ENCODE results near the gene MEPCE.

MEPCE gene

DNA sequence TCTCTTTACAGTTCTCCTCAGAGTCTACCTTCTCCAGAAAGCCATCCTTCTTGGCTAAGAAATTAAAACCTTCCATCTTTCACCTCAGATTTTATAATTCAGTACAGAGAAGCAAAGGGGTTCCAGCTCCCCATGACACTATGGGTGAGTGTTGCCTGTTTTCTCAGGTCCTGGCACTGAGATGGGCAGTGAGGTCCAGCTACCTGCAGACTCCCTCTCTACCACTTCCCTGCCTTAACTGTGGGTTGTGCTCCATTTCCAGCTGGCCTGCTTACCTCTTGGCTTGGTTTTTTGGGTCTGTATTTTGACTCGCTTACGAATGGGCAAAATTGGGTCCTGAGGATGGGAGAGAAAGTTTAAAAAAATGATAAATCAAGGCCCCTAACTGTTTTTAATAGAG lies 27.4 kb upstream of the MEPCE start:
- no peak for DNase-seq (ENCODE audit: extremely low read depth in 1 of 2, low read depth in 1 of 2)

DNA sequence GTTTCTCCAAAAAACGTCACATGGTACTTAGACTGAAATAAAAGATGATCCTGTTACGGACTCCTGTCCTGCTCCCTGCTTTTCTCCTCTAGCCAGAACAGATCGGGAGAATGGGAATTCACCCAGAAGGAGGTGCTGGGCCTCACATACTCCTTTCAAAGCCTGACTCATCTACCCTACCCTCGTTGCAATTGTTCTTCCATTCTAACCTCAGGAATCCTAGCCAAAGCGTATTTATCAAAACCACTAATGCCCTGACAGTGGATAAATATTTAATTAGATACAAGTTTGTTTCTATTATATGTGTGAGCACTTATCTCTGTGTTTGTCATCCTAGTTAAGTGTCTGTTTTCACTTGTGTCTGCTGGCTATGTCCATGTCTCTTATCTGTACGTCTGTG lies 22.9 kb upstream of the MEPCE start:
- DNase-seq (ENCODE audit: extremely low read depth in 1 of 2, low read depth in 1 of 2) = no peak

DNA sequence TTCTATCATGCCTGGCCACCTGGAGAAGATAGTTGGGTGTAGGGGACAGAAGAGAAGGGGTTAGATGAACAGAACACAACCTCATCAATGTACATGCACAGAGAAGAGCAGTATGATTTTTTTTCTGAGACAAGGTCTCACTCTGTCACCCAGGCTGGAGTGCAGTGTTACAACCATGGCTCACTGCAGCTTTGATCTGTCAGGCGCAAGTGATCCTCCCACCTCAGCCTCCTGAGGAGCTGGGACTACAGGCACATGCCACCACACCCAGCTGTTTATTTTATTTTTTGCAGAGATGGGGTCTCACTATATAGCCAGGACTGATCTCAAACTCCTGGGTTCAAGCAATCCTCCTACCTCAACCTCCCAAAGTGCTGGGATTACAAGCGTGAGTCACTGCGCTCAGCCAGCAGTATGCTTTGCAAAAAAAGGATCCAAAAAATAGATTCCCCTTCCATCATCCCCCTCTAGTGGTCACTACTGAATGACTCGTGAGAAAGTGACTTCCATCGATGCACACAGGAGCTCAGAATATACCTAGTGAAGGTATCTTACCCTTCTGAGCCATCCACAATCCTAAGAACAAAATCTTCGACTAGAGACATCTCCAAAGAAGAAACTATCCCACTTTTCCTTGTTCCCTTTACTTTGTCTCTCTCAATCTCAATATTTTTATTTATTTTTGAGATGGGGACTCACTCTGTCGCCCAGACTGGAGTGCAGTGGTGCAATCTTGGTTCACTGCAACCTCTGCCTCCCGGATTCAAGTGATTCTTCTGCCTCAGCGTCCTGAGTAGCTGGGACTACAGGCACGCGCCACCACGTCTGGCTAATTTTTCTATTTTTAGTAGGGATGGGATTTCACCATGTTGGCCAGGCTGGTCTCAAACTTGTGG lies 22.1 kb upstream of the MEPCE start:
- DNase-seq (ENCODE audit: extremely low read depth in 1 of 2, low read depth in 1 of 2) = no peak

DNA sequence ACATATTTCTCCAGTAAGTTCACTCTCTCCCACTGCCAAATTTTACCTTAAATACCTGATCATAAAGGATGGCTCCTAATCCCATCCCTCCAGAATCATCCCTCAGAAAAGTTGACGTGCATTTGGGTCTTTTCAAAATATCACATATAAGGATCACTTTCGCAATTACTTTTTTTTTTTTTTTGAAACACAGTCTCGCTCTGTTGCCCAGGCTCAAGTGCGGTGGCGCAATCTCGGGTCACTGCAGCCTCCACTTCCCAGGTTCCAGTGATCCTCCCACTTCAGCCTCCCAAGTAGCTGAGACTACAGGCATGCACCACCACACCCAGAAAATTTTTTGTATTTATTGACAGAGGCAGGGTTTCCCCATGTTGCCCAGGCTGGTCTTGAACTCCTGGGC lies 18.5 kb upstream of the MEPCE start:
- no peak for DNase-seq (ENCODE audit: extremely low read depth in 1 of 2, low read depth in 1 of 2)

DNA sequence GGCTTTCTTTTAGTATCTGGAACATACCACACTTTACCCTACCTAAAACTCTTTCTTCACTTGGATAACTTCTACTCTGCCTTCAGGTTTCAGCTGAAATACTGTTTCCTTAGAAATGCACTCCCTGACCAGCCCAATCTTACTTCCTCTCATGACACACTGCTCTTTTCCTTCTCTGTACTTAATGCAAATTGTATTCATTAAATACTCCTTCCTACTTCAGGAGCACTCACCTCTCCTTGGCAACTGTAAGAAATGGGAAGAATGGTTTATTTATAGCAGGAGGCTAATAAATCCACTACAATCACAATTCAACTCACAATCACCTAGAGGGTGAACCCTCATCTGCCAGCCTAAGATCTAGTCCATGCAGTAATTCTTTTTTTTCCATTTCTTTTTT lies 16.3 kb upstream of the MEPCE start:
- no peak for DNase-seq (ENCODE audit: extremely low read depth in 1 of 2, low read depth in 1 of 2)

DNA sequence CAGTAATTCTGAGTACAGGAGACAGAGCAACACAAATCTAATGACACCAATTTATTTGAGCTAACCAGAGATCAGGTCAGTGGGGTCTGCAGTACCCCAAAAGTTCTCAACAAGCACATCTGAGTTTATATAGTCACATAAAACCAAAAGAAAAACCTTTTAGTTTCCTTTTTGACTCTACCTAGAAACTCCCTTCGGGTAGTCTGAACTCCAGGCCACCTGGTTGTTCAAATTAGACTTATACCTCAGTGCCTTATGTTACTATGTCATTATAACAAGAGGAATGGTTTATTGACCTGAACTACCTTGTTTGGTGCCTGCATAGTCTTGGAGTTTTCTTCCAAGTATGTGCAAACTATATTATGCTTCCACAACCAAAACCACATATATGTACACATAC lies 15.7 kb upstream of the MEPCE start:
- DNase-seq (ENCODE audit: extremely low read depth in 1 of 2, low read depth in 1 of 2) = no peak

- DNase-seq (ENCODE audit: extremely low read depth in 1 of 2, low read depth in 1 of 2) = no peak
Observed at GRCh38 chr7:100415448-100415847, 14.2 kb upstream of the MEPCE start.

- no peak for DNase-seq (ENCODE audit: extremely low read depth in 1 of 2, low read depth in 1 of 2)
Observed at GRCh38 chr7:100418930-100419659, 10.5 kb upstream of the MEPCE start.

DNA sequence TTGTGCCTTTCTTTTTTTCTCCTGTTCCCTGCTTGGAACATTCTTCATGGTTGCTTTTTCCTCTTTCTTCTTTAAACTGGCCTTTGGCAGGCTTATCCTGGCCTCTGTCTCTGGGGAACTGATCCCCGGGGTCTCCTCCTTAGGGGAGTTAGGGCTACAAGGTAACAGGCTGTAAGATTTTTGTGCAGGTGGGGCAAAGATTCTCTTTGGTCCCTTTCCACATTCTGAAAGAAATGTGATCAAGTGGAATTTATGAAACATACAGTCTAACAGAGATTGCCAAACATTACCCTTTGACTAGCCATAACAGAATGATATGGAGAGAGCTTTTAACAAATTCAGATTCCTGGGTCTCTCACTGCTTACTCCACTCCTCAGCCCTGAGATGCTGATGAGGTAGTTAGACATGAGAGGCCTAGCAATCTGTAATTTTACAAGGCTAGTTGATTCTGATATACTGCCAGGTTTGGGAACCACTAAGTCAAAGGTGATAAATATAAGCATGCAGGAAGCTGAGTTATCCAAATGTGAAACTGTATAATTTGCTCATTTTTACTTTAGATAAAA lies 9.9 kb upstream of the MEPCE start:
- DNase-seq (ENCODE audit: extremely low read depth in 1 of 2, low read depth in 1 of 2) = no peak

DNA sequence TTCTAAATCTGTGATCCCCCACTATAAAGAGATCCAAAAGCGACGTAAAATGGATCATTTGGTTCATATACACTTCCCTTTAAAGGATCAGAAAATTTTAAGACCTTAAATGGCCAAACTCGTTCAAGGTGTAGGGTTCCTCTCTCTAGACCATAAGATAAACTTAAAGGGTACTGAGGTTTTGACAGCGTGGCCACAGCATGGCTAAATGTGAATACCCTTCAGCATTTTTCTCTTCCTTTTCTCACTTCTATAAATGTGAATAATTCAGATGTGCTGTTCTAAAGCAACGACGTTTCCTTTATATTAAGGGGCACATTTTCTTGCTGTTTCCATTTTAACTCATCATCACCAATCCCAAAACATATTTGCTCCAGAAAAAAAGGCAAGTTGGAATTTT lies 6.3 kb upstream of the MEPCE start:
- DNase-seq (ENCODE audit: extremely low read depth in 1 of 2, low read depth in 1 of 2) = no peak

DNA sequence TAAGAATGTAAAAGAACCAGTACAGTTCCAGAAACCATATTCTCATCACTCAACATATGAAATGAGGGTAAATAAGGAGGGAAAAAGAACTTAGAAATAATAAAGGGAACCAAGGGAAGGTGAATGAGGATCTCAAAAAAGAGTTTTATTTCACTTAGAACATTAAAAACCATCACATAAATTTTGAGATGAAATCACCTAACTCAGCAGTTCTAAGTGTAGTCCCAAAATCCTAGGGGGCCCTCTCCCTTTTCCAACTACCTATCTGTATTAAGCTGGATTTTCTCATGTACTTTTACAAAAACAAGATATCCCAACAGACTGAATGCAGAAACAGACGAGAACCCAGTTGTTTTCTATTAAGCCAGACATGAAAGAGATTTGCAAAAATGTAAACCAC lies 4.3 kb upstream of the MEPCE start:
- no peak for DNase-seq (ENCODE audit: extremely low read depth in 1 of 2, low read depth in 1 of 2)

- DNase-seq (ENCODE audit: extremely low read depth in 1 of 2, low read depth in 1 of 2) = no peak
Observed at GRCh38 chr7:100426516-100426915, 3.1 kb upstream of the MEPCE start.

GRCh38 chr7:100427762-100428198 lies 1.9 kb upstream of the MEPCE start:
- DNase-seq (ENCODE audit: extremely low read depth in 1 of 2, low read depth in 1 of 2) = no peak

DNA sequence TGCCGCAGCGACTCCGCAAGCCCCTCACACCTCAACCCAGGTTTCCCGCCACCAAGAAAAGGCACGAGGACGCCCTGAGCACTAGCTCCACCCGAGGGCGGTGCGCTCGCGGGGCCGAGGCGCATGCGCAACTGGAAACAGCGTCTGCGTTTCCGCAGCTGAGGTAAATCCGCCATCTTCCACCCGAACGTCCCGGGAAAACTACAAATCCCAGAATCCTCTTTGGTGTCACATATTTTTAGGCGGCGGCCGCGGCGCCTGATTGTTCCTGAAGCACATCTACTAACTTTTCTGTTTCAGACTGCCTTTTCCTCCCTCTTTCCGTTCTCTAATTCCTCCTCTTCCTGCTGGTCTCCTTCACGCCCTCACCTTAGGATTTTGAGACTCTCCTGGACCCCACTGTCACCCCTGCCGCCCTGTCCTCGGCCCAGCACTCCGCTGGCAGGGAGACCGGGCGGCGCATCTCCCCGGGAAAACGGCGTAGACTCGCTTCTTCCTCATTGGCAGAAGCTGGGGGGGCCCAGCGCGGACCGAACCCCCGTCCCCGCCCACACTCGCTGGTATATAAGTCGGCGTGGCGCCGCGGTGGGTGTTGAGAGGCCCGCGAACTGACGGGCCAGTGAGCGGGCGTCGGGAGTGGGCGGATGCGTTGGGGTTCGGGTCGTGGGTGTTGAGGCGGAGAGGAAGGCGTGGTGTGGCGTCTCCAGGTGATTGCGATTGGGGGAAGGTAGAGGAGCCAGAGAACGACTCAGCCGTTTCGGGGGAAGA lies 1.2 kb upstream of the MEPCE start, which contains the start of gene ZCWPW1:
TSS of gene ZCWPW1 (minus strand) at position 505 of the 768 bp plus-strand sequence. CDS start 8,054 bp downstream, outside the sequence.
- peak; percentile 96 for DNase-seq (ENCODE audit: extremely low read depth in 1 of 2, low read depth in 1 of 2)

DNA sequence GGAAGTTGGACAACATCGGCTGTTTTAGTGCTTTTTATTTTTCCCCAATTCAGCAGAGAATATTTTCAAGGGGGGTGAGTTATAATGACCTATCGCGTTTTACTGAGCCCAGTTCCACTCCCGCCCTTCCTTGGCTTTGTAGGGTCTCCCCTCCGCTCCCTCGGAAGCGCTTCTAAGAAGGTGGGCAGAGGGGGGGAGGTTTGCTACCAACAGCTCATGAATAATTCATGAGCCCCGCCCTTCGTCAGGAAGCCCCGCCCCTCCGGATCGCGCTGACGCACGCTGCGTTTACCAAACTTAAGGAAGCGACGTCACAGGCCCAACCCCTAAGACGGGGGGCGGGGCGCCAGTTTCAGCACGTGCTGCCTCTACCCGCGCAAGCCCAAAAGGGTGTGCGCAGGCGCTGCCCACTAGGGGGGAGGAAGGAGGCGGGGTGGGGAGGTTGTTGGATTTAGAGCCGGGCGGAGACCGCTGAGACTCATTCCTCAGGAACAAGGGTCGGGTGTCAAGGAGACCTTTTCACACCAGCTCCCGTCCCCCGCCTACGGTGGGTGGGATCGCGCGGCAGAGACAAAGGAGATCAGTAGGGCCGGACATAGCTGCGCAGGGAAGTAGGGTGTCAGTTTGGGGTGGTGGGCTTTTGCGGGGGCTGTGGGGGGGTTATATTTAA lies 529 bp upstream of the MEPCE start:
- peak; percentile 100 for DNase-seq (ENCODE audit: extremely low read depth in 1 of 2, low read depth in 1 of 2)

DNA sequence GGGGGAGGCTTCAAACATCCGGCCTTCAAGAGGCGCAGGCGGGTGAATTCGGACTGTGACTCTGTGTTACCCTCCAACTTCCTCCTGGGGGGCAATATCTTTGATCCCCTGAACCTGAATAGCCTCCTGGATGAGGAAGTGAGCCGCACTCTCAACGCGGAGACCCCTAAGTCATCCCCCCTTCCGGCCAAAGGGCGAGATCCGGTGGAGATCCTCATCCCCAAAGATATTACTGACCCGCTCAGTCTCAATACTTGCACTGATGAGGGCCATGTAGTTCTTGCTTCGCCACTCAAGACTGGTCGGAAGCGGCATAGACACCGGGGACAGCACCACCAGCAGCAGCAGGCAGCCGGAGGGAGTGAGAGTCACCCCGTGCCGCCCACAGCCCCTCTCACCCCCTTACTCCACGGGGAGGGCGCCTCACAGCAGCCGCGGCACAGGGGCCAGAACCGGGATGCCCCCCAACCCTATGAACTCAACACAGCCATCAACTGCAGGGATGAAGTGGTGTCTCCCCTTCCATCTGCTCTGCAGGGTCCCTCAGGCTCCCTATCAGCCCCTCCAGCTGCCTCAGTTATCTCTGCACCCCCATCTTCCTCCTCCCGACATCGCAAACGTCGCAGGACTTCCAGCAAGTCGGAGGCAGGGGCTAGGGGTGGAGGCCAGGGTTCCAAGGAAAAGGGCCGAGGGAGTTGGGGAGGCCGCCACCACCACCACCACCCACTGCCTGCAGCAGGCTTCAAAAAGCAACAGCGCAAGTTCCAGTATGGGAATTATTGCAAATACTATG lies 1.1 kb downstream of the MEPCE start:
- DNase-seq (ENCODE audit: extremely low read depth in 1 of 2, low read depth in 1 of 2) = peak in 1 of 2 donors; percentile 21

GRCh38 chr7:100431286-100431735 lies 1.7 kb downstream of the MEPCE start:
- DNase-seq (ENCODE audit: extremely low read depth in 1 of 2, low read depth in 1 of 2) = no peak

DNA sequence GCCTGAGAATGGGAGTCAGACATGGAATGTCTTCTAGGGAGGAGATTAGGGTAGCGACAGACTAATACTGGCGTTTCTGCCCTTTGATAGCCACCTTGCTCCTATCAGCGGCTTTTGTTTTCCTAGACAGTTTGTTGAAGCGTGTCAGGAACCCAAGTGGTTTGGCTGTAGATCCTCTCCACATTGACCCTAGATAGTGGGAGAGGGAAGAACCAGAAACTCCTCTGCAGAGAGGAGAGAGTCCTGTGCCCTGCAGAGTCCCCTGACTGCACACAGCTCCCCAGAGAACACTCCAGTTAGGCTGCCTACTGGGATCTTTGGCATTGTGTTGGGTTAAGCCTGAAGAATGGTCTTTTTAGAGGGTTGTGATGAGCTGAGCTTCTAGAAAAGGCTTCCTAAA lies 2.4 kb downstream of the MEPCE start:
- DNase-seq (ENCODE audit: extremely low read depth in 1 of 2, low read depth in 1 of 2) = no peak

GRCh38 chr7:100432621-100433275 lies 3.1 kb downstream of the MEPCE start:
- DNase-seq (ENCODE audit: extremely low read depth in 1 of 2, low read depth in 1 of 2) = no peak
